Measurements from ENCODE around the gene GCGR.

GCGR gene

DNA sequence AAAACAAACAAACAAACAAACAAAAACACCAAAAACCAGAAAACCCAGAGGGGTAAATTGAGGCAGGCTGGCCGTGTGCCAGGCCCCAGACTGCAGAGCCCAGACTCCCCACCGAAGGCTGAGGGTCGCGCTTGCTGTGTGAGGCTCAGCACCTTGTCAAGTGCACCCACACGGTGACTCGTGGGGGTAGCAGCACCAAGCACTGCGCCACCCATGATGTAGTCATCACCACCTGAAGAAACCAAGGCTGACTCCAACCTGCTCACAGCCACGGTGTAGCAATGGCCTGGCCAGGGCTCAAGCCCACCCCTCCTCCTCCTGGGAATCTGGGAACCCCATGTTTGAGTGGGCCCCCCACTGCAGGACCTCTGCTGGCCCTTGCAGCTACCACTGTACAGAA, 17.2 kb downstream of the GCGR start:
- TF ChIP-seq, protein P1, sequence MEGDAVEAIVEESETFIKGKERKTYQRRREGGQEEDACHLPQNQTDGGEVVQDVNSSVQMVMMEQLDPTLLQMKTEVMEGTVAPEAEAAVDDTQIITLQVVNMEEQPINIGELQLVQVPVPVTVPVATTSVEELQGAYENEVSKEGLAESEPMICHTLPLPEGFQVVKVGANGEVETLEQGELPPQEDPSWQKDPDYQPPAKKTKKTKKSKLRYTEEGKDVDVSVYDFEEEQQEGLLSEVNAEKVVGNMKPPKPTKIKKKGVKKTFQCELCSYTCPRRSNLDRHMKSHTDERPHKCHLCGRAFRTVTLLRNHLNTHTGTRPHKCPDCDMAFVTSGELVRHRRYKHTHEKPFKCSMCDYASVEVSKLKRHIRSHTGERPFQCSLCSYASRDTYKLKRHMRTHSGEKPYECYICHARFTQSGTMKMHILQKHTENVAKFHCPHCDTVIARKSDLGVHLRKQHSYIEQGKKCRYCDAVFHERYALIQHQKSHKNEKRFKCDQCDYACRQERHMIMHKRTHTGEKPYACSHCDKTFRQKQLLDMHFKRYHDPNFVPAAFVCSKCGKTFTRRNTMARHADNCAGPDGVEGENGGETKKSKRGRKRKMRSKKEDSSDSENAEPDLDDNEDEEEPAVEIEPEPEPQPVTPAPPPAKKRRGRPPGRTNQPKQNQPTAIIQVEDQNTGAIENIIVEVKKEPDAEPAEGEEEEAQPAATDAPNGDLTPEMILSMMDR (IDR thresholded peaks at IDR 0.05; ENCODE audit: low read depth, low read length, missing control alignments), result no peak
- H3K4me3 ChIP-seq (replicated peaks; ENCODE audit: low read depth, low read length), result no peak overlapping the region
- no peak for DNase-seq (ENCODE audit: extremely low read depth, low read depth)

DNA sequence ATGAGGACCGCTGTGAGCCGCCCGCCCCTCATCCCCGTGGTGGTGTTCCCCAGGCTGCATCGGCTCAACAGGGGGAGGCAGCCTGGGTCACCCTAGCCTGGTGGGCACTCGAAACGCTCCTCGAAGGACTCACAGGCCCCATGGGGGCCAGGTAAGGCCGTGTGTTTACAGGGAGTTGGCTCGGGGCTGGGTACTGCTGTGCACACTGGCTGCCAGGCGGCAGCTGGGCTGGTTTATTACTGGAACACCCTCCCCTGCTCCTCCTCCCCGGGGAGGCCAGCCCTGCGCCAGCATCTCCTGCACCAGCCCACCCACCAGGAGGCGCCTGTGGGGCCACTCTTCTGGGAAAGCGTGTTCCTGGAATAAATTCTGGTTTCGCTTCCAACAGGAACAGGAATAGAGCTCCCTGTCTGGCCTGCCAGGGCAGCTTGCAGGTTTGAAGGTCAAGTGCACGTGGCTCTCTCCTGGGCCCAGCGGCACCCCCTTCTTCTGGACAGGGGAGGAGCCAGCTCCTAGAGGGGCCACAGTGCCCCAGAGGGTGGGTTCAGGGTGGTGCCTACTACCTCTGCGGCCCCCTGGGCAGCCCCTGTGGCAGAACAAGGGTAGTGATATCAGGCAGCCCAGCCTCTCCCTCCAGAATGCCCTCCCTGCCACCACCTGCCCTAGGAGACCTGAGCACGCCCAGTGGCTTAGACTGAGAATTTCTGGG, 17.8 kb downstream of the GCGR start:
- DNase-seq (ENCODE audit: extremely low read depth, low read depth), result no peak
- H3K4me3 ChIP-seq (replicated peaks; ENCODE audit: low read depth, low read length), result no peak overlapping the region
- TF ChIP-seq, protein P1 (IDR thresholded peaks at IDR 0.05; ENCODE audit: low read depth, low read length, missing control alignments), result peak; percentile 68

DNA sequence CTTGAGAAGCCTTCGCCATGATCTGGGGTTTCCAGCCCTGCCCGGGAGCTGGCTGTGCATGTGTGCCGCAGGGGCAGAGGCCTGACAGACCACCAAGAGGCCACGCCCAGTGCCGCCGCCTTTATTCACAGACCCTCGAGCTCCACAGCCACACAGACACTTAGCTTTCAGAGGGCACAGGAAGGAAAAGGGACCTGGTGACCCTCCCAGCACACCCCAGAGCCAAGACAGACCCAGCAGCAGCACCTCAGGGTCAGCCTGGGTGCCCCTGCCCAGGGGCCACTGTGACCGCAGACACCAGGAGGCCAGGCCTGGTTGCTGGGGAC, 18.3 kb downstream of the GCGR start:
- TF ChIP-seq, protein P1 (IDR thresholded peaks at IDR 0.05; ENCODE audit: low read depth, low read length, missing control alignments), result no peak
- no peak for DNase-seq (ENCODE audit: extremely low read depth, low read depth)

DNA sequence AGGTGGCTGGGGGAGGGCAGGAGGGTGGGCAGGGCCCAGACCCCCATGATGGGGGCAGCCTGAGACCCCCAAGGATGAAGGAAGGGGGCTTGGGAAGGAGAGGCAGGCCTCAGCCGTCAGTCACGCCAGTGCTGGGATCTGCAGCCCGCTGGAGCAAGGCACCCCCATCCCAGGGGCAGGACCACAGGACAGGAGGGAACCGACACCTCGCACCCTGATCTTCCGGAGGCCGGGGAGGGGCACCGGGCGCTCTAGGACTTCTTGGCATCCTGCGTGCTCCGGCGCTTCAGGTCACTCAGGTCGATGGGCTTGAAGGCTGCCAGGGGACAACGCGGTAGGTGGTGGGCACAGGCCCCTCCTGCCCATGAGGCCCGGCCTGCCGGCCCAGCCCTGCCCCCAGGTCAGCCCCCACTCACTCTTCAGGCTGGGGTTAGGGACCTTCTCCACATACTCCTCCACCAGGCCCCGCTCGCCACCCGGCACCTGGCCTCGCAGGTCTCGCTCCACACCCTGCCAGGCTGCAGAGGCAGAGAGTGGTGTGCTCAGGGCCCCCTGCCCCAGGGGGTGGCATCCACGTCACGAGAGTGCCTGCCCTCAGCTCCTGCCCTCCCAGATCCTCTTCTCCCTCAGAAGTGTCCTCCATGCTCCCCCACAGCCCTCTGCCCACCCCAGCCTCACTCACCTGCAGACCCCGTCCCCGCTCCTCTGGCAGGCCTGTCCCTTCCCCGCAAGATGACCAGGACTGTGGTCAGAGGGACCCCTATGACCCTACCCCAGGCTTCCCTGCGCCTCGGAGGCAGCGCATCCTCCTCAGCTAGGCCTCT, 19.3 kb downstream of the GCGR start:
- H3K4me3 ChIP-seq (replicated peaks; ENCODE audit: low read depth, low read length), result no peak overlapping the region
- no peak for DNase-seq (ENCODE audit: extremely low read depth, low read depth)
- TF ChIP-seq, protein P1 (IDR thresholded peaks at IDR 0.05; ENCODE audit: low read depth, low read length, missing control alignments), result no peak

More for the DNA sequence above, 18.3 kb downstream of the GCGR start:
- no peak overlapping the region for H3K4me3 ChIP-seq (replicated peaks; ENCODE audit: low read depth, low read length)

DNA sequence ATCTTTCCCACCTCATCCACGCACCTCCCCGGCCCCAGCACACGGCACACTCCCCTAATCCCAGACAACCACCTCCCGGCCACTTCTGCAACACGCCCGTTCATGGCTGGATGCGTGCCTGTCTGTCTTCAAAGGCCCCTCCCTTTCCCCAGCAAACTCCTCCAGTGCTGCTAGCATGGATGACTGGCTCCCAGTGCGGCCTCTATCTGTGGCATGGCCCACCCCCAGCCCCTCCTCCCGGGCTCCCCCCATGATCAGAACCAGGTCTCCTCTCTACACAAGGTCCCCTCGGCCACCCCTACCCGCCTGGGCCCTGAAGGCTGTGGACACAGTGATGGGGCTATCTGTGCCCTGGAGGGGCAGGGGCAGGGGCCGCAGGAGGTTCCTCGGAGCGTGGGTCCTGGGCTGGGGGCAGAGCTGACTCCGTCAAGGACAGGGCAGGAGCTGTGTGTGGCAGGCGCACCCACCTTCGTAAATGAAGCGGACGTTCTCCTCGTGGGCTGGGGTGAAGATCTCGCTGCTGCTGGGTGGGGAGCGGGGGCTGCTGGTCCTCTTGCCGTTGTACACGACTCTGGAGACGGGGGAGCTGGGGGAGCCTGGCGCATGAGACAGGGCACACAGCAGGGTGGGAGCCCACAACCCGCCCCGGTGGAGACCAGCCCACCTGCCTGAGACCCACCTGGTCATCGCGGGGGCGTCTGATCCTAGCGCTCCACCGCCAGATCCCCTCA, 20.0 kb downstream of the GCGR start:
- DNase-seq (ENCODE audit: extremely low read depth, low read depth), result no peak
- TF ChIP-seq, protein P1 (IDR thresholded peaks at IDR 0.05; ENCODE audit: low read depth, low read length, missing control alignments), result no peak
- no peak overlapping the region for H3K4me3 ChIP-seq (replicated peaks; ENCODE audit: low read depth, low read length)

DNA sequence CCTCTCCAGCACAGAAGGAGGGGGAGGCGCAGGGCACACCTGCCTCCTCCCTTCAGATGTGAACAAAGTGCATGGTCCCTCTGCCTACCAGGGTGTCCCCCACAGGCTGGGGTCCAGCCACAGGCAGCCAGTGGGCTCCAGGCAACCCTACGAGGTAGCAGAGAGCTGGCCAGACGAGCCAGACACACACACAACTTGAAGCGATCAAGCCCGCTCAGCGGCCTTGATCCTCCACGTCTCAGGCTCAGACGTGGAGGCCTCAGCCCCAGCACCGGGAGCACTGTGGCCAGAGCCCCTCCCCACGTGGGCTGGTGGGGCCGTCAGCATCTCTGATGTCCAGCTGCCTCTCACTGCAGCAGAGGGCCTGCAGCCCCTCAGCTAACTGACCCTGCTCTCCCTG, 20.6 kb downstream of the GCGR start:
- DNase-seq (ENCODE audit: extremely low read depth, low read depth), result no peak
- TF ChIP-seq, protein P1 (IDR thresholded peaks at IDR 0.05; ENCODE audit: low read depth, low read length, missing control alignments), result no peak
- no peak overlapping the region for H3K4me3 ChIP-seq (replicated peaks; ENCODE audit: low read depth, low read length)

Data from HFF-Myc (cell line).